H1 (cell line): ENCODE data around the gene LAMC3. TPM values are rescaled to one million over a fixed set of nuclear protein-coding genes. Genes with fewer than 3 reads are reported as not detected.

ENCODE experiments used
- CTCF ChIA-PET: fragments of 300-600 bp; sonication (Branson Sonifier 250); formaldehyde crosslinking; loops from one replicate; lab custom pipeline; 2021; ENCODE audit not compliant: partially characterized antibody; lab: Charles Lee
- POLR2A ChIA-PET: fragments of 300-600 bp; sonication (Branson Sonifier 250); formaldehyde crosslinking; loops from one replicate; lab custom pipeline; 2021; ENCODE audit warnings: inconsistent platforms; ENCODE audit not compliant: partially characterized antibody; lab: Charles Lee
- DNase-seq, 2 experiments: peaks; one replicate each; pipeline versions ENCODE4 v3.0.0 to v3.0.0-alpha.2; 2010 to 2022; ENCODE audit warnings: low spot score in 2 of 2, low read depth in 1 of 2, mixed read lengths in 1 of 2
- FAIRE-seq: peaks from 2 replicates; lab custom pipeline; 2011; peaks lifted over from hg19 to GRCh38; lab: Jason Lieb, UNC
- H2AFZ ChIP-seq: 2 replicates; pipeline ENCODE4 v1.8.1; 2012; ENCODE audit warnings: low read length, inconsistent platforms
- H2AK5ac ChIP-seq: 2 replicates; pipeline ENCODE4 v1.6.1; 2013; ENCODE audit warnings: low read depth, low read length
- H2BK120ac ChIP-seq: replicated peaks from 2 replicates; pipeline ENCODE3; 2013; ENCODE audit warnings: low read depth, low read length, inconsistent platforms
- H2BK12ac ChIP-seq: 2 replicates; pipeline ENCODE4 v1.6.1; 2013; ENCODE audit warnings: low read depth, low read length
- H2BK15ac ChIP-seq: 2 replicates; pipeline ENCODE4 v1.6.1; 2013; ENCODE audit warnings: low read length
- H2BK20ac ChIP-seq: 2 replicates; pipeline ENCODE4 v1.6.1; 2013; ENCODE audit warnings: low read length
- H2BK5ac ChIP-seq: 2 replicates; pipeline ENCODE4 v1.6.1; 2013; ENCODE audit warnings: low read depth, low read length
- H3K14ac ChIP-seq: 2 replicates; pipeline ENCODE4 v1.6.1; 2013; ENCODE audit warnings: inconsistent platforms; ENCODE audit not compliant: insufficient read length
- H3K18ac ChIP-seq: 2 replicates; pipeline ENCODE4 v1.6.1; 2013; ENCODE audit warnings: low read length; ENCODE audit errors: extremely low read depth
- H3K23ac ChIP-seq: 2 replicates; pipeline ENCODE4 v1.6.1; 2013; ENCODE audit warnings: inconsistent platforms; ENCODE audit not compliant: insufficient read length
- H3K23me2 ChIP-seq: 2 replicates; pipeline ENCODE4 v1.6.1; 2013; ENCODE audit warnings: low read depth, low read length
- H3K27ac ChIP-seq: 2 replicates; pipeline ENCODE4 v1.6.1; 2011; ENCODE audit warnings: low read depth, low read length, inconsistent platforms
- H3K27me3 ChIP-seq, 4 experiments: replicated peaks in 1 of 4; 1 replicate in 1 of 4; 2 replicates in 3 of 4; pipeline versions ENCODE4 v1.6.1 to v1.8.1; 2011 to 2013; ENCODE audit warnings: low read length in 3 of 4, mild to moderate bottlenecking in 3 of 4, inconsistent platforms in 2 of 4, mixed read lengths in 2 of 4, moderate library complexity in 1 of 4; ENCODE audit not compliant: control insufficient read depth in 3 of 4, insufficient read depth in 3 of 4; ENCODE audit errors: extremely low read depth in 1 of 4
- H3K36me3 ChIP-seq, 4 experiments: 2 replicates each; pipeline versions ENCODE4 v1.6.1 to v1.8.1; 2011 to 2013; ENCODE audit warnings: mild to moderate bottlenecking in 4 of 4, low read length in 3 of 4, moderate library complexity in 2 of 4, control low read depth in 1 of 4, inconsistent platforms in 1 of 4; ENCODE audit not compliant: insufficient read depth in 4 of 4, control insufficient read depth in 2 of 4
- H3K4ac ChIP-seq: replicated peaks from 2 replicates; pipeline ENCODE3; 2013; ENCODE audit warnings: low read length, low read depth, mixed read lengths, inconsistent platforms; ENCODE audit not compliant: insufficient read length
- H3K4me1 ChIP-seq, 4 experiments: replicated peaks in 1 of 4; 1 replicate in 1 of 4; 2 replicates in 3 of 4; pipeline versions ENCODE4 v1.6.1 to v1.8.1; 2011 to 2013; ENCODE audit warnings: low read length in 3 of 4, inconsistent platforms in 2 of 4, mixed read lengths in 1 of 4; ENCODE audit not compliant: insufficient read depth in 4 of 4, control insufficient read depth in 3 of 4
- H3K4me2 ChIP-seq, 2 experiments: 2 replicates each; pipeline versions ENCODE4 v1.6.1 to v1.8.1; 2011 to 2013; ENCODE audit warnings: low read depth in 2 of 2, low read length in 2 of 2, control low read depth in 1 of 2, inconsistent platforms in 1 of 2, mild to moderate bottlenecking in 1 of 2; ENCODE audit not compliant: insufficient read depth in 1 of 2
- H3K4me3 ChIP-seq, 4 experiments: fragments of 200-600, 300-600 bp in 1 of 4; sonication (generic), shearing (Covaris generic), sonication (Bioruptor Twin) in 1 of 4; 2 replicates each; pipeline versions ENCODE4 v1.5.1 to v1.8.1; 2011 to 2016; ENCODE audit warnings: low read length in 4 of 4, low read depth in 3 of 4, control low read depth in 2 of 4, inconsistent platforms in 2 of 4, mild to moderate bottlenecking in 2 of 4, mixed read lengths in 1 of 4, moderate library complexity in 1 of 4; ENCODE audit not compliant: insufficient read depth in 2 of 4; ENCODE audit errors: extremely low read depth in 1 of 4
- H3K56ac ChIP-seq: replicated peaks from 2 replicates; pipeline ENCODE3; 2013; ENCODE audit warnings: low read depth, mild to moderate bottlenecking, mixed read lengths, low read length, inconsistent platforms; ENCODE audit not compliant: insufficient read length
- H3K79me1 ChIP-seq: 2 replicates; pipeline ENCODE4 v1.6.1; 2013; ENCODE audit warnings: low read depth, low read length, control low read depth
- H3K79me2 ChIP-seq, 2 experiments: 2 replicates each; pipeline versions ENCODE4 v1.6.1 to v1.8.1; 2012 to 2013; ENCODE audit warnings: low read length in 2 of 2, mild to moderate bottlenecking in 2 of 2, inconsistent platforms in 1 of 2; ENCODE audit not compliant: insufficient read depth in 2 of 2, control insufficient read depth in 1 of 2
- H3K9ac ChIP-seq, 4 experiments: replicated peaks in 1 of 4; 1 replicate in 1 of 4; 2 replicates in 3 of 4; pipeline versions ENCODE4 v1.6.1 to v1.8.1; 2011 to 2013; ENCODE audit warnings: low read depth in 3 of 4, low read length in 3 of 4, control low read depth in 2 of 4, mild to moderate bottlenecking in 2 of 4, moderate library complexity in 2 of 4, inconsistent platforms in 1 of 4; ENCODE audit errors: extremely low read depth in 1 of 4
- H3K9me3 ChIP-seq, 2 experiments: 2 replicates each; pipeline versions ENCODE4 v1.6.1 to v1.8.1; 2012 to 2013; ENCODE audit warnings: mild to moderate bottlenecking in 2 of 2, moderate library complexity in 2 of 2, control low read depth in 1 of 2, inconsistent platforms in 1 of 2, low read depth in 1 of 2, low read length in 1 of 2, mixed read lengths in 1 of 2; ENCODE audit not compliant: insufficient read depth in 2 of 2
- H4K20me1 ChIP-seq, 2 experiments: replicated peaks in 1 of 2; 2 replicates each; pipeline versions ENCODE3 to v1.8.1; 2011 to 2013; ENCODE audit warnings: inconsistent platforms in 2 of 2, low read length in 2 of 2, mild to moderate bottlenecking in 1 of 2; ENCODE audit not compliant: insufficient read depth in 2 of 2, control insufficient read depth in 1 of 2
- H4K5ac ChIP-seq: 2 replicates; pipeline ENCODE4 v1.6.1; 2013; ENCODE audit warnings: low read length, low read depth, mixed read lengths, inconsistent platforms; ENCODE audit not compliant: insufficient read length
- H4K8ac ChIP-seq: 2 replicates; pipeline ENCODE4 v1.8.0; 2013; ENCODE audit warnings: mild to moderate bottlenecking, moderate library complexity, low read length, inconsistent platforms; ENCODE audit not compliant: insufficient read depth; ENCODE audit errors: extremely low read depth
- H4K91ac ChIP-seq: replicated peaks from 2 replicates; pipeline ENCODE3; 2013; ENCODE audit warnings: low read length, mixed read lengths, inconsistent platforms; ENCODE audit not compliant: insufficient read length
- ATF2 ChIP-seq: IDR thresholded peaks from 2 replicates; pipeline ENCODE4 v1.6.1; 2012; ENCODE audit warnings: low read length, inconsistent platforms
- ATF3 ChIP-seq: IDR thresholded peaks from 2 replicates; pipeline ENCODE4 v1.6.1; 2011; ENCODE audit warnings: low read depth, mild to moderate bottlenecking, low read length; ENCODE audit not compliant: insufficient read depth
- BRCA1 ChIP-seq: IDR thresholded peaks from 2 replicates; pipeline ENCODE4 v1.6.1; 2012; ENCODE audit warnings: low read depth, low read length, improper control_type of control experiment
- CBX5 ChIP-seq: fragments of 300-800, 300-1000 bp; sonication (generic); IDR thresholded peaks from 2 replicates; pipeline ENCODE4 v1.7.1; 2016; ENCODE audit warnings: antibody characterized with exemption, low read length, low read depth
- CEBPB ChIP-seq: IDR thresholded peaks from 2 replicates; pipeline ENCODE4 v1.6.1; 2012; ENCODE audit warnings: low read depth, low read length
- HDAC6 ChIP-seq: IDR thresholded peaks from one replicate; pipeline ENCODE4 v1.7.1; 2012; ENCODE audit warnings: low read depth, mild to moderate bottlenecking, inconsistent platforms, low read length, moderate library complexity
- JUND ChIP-seq: IDR thresholded peaks from 2 replicates; pipeline ENCODE4 v1.6.1; 2011; ENCODE audit warnings: mild to moderate bottlenecking, improper control_type of control experiment, low read length
- KDM4A ChIP-seq: IDR thresholded peaks from one replicate; pipeline ENCODE4 v1.7.1; 2012; ENCODE audit warnings: low read depth, mild to moderate bottlenecking, moderate library complexity, low read length, inconsistent platforms; ENCODE audit not compliant: severe bottlenecking
- NRF1 ChIP-seq: IDR thresholded peaks from 2 replicates; pipeline ENCODE4 v1.6.1; 2011; ENCODE audit warnings: mild to moderate bottlenecking, low read depth, low read length, improper control_type of control experiment
- POU5F1 ChIP-seq: IDR thresholded peaks from 2 replicates; pipeline ENCODE4 v1.6.1; 2011; ENCODE audit warnings: low read depth, mild to moderate bottlenecking, low read length, moderate library complexity
- SRF ChIP-seq: IDR thresholded peaks from 2 replicates; pipeline ENCODE4 v1.6.1; 2011; ENCODE audit warnings: mild to moderate bottlenecking, low read depth, low read length, moderate library complexity
- TCF12 ChIP-seq: IDR thresholded peaks from 2 replicates; pipeline ENCODE4 v1.6.1; 2011; ENCODE audit warnings: low read depth, mild to moderate bottlenecking, low read length
- YY1 ChIP-seq: IDR thresholded peaks from 2 replicates; pipeline ENCODE4 v1.6.1; 2011; ENCODE audit warnings: low read depth, mild to moderate bottlenecking, low read length
- WGBS, 2 experiments: shearing (Covaris generic) in 1 of 2; methylation state at CpG; one replicate each; pipeline versions ENCODE4 v1.1.6 to v1.1.7; 2013 to 2015; ENCODE audit warnings: low lambda C conversion rate in 2 of 2, mixed read lengths in 2 of 2, inconsistent platforms in 1 of 2, low coverage in 1 of 2, missing lambda C conversion rate in 1 of 2; ENCODE audit not compliant: insufficient replicate concordance in 2 of 2, insufficient coverage in 1 of 2, insufficient read length in 1 of 2; ENCODE audit errors: extremely low coverage in 1 of 2, missing lambda C conversion rate in 1 of 2; 5-methylcytosine and 5-hydroxymethylcytosine counted together
- polyA plus RNA-seq, 7 experiments: library from polyadenylated mRNA; depleted of rRNA in 3 of 7; stranded (reverse) in 5 of 7; unstranded in 2 of 7; fragments of >200 nt in 5 of 7; fragments of 200-250 nt in 2 of 7; gene quantifications; 1 replicate in 5 of 7; 2 replicates in 1 of 7; 4 replicates in 1 of 7; pipeline versions ENCODE4 v1.2.1 to v1.2.3, GENCODE V29; 2011 to 2013; ENCODE audit warnings: missing spikeins in 2 of 7, mixed read lengths in 2 of 7
- total RNA-seq: library from RNA; stranded (reverse); fragmentation: NEBNext Ultra II Directional; extraction: Animal tissue kit (Norgen Biotek cat#: 25700); gene quantifications from 2 replicates; pipeline ENCODE4 v1.2.1, GENCODE V29; 2021

LAMC3 gene
- total and polyA plus RNA-seq, 2 of the 8 experiments (the other 6 are each of a cell fraction or from before 2014, with no cell fraction given), result 9.3 to 12.3 TPM

GRCh38 chr9:131001990-131002389 is 7.0 kb upstream of the LAMC3 start:
- no peak overlapping the region for H3K4me2 ChIP-seq
- no peak overlapping the region for H3K9ac ChIP-seq
- no peaks in the 10 kb centered on the region for H3K79me2 ChIP-seq
- WGBS, 2 experiments, result 89% methylated on average over 7 of the region's 7 CpGs; no CpG with 5 or more reads in 1 of the 2 experiments
- H3K56ac ChIP-seq, result no peak overlapping the region
- H3K4ac ChIP-seq, result no peak overlapping the region
- no peaks in the 10 kb centered on the region for H3K36me3 ChIP-seq
- H3K4me3 ChIP-seq, result no peak overlapping the region
- no peaks in the 10 kb centered on the region for H3K23me2 ChIP-seq
- no peak overlapping the region for H3K18ac ChIP-seq
- no peak overlapping the region for H2BK12ac ChIP-seq
- no peak for FAIRE-seq
- peaks cover 0 to 1% of the 10 kb centered on the region in 2 experiments for H4K20me1 ChIP-seq
- H2AK5ac ChIP-seq, result no peak overlapping the region
- CTCF ChIA-PET, result interaction anchor here (0.9 to 9.1 kb wide), 6 partner anchors 8 to 232 kb away, joined by 3 to 69 read pairs (median 4); no protein-coding TSS in a partner anchor
- no peak overlapping the region for H2BK15ac ChIP-seq
- POLR2A ChIA-PET, result interaction anchor here (1.1 kb wide), 1 partner anchor 22 kb away, joined by 3 read pairs; no protein-coding TSS in a partner anchor
- no peak overlapping the region for H3K23ac ChIP-seq
- no peak overlapping the region for H2BK20ac ChIP-seq
- no peak for DNase-seq
- no peak overlapping the region for H4K5ac ChIP-seq
- no peak overlapping the region for H4K8ac ChIP-seq
- H3K27ac ChIP-seq, result no peak overlapping the region
- no peak overlapping the region for H4K91ac ChIP-seq
- H3K14ac ChIP-seq, result no peak overlapping the region
- H2BK120ac ChIP-seq, result no peak overlapping the region
- H2BK5ac ChIP-seq, result no peak overlapping the region
- peaks cover 0 to 9% (median 4%) of the 10 kb centered on the region in 4 experiments; a peak in 3 of 7 replicates for H3K27me3 ChIP-seq
- peaks cover 0 to 2% (median 0%) of the 10 kb centered on the region in 4 experiments; a peak in 2 of 7 replicates for H3K4me1 ChIP-seq
- no peaks in the 10 kb centered on the region for H3K9me3 ChIP-seq
- H2AFZ ChIP-seq, result no peak overlapping the region
- no peaks in the 10 kb centered on the region for H3K79me1 ChIP-seq
- no peak for TF ChIP-seq SRF
- no peak for TF ChIP-seq NRF1
- TF ChIP-seq KDM4A, result no peak
- no peak for TF ChIP-seq BRCA1
- TF ChIP-seq CEBPB, result no peak
- no peak for TF ChIP-seq CBX5
- TF ChIP-seq YY1, result no peak
- no peak for TF ChIP-seq ATF3
- TF ChIP-seq ATF2, result no peak
- TF ChIP-seq JUND, result no peak
- TF ChIP-seq HDAC6, result no peak
- TF ChIP-seq POU5F1, result no peak
- no peak for TF ChIP-seq TCF12
